ENCODE results near the gene LCN12.

- no peak for TF ChIP-seq GATA2 (IDR thresholded peaks at IDR 0.05; ENCODE audit: low read depth, low read length)
- TF ChIP-seq GATA3 (IDR thresholded peaks at IDR 0.05; ENCODE audit: low read depth, low read length), result no peak
These were observed 8.3 kb downstream of the LCN12 start for GRCh38 chr9:136960212-136960937.

Data from SH-SY5Y (cell line).